Testis (tissue), 3 donors: Measurements from ENCODE around the gene IGSF21. TPM values are rescaled to one million over a fixed set of nuclear protein-coding genes. Genes with fewer than 3 reads are reported as not detected.

ENCODE experiments used
- DNase-seq: peaks from one replicate; pipeline ENCODE4 v3.0.0-alpha.2; 2019
- H3K27ac ChIP-seq, 2 donors: fragments of 200-600 bp; sonication (generic); one replicate each; pipeline ENCODE4 v1.5.1; 2019
- H3K27me3 ChIP-seq: fragments of 200-600 bp; sonication (generic); one replicate; pipeline ENCODE4 v1.5.1; 2019
- H3K36me3 ChIP-seq: fragments of 200-600 bp; sonication (generic); one replicate; pipeline ENCODE4 v1.5.1; 2017; ENCODE audit warnings: low read depth; ENCODE audit errors: missing control alignments
- H3K4me1 ChIP-seq: fragments of 200-600 bp; sonication (generic); one replicate; pipeline ENCODE4 v1.5.1; 2019
- H3K4me3 ChIP-seq, 2 donors: fragments of 200-600 bp; sonication (generic); one replicate each; pipeline ENCODE4 v1.5.1; 2017 to 2019
- H3K9me3 ChIP-seq: fragments of 200-600 bp; sonication (generic); one replicate; pipeline ENCODE4 v1.5.1; 2017
- POLR2A ChIP-seq: fragments of 450-650 bp; IDR thresholded peaks from one replicate; pipeline ENCODE4 v1.6.1; 2017; ENCODE audit warnings: antibody characterized with exemption, mild to moderate bottlenecking, moderate library complexity
- WGBS, 2 donors: methylation state at CpG; one replicate each; pipeline ENCODE4 v1.1.5; 2018; 5-methylcytosine and 5-hydroxymethylcytosine counted together
- intact Hi-C: fragments of 100-400 bp; cut with DNase I; formaldehyde crosslinking; loops from one replicate; pipeline ENCODE4 v1.15.1; 2023; ENCODE audit warnings: low total_unique reads
- polyA plus RNA-seq: library from polyadenylated mRNA; stranded (reverse); fragments of 350-450 nt; fragmentation: Illumina TruSeq; extraction: RNeasy Lipid Tissue Mini Kit (QIAGEN cat#74804); gene quantifications from one replicate; pipeline ENCODE4 v1.2.3, GENCODE V29; 2014; ENCODE audit warnings: low read depth, low replicate concordance; ENCODE audit not compliant: insufficient read depth
- total RNA-seq, 2 donors: library from RNA; depleted of rRNA; stranded (reverse); fragments of >200 nt; gene quantifications; one replicate each; pipeline ENCODE4 v1.2.3, GENCODE V29; 2016
- TF ChIP-seq, protein P1 (sequence below), 3 experiments: fragments of 450-650 bp in 2 of 3; fragments of 200-600 bp in 1 of 3; sonication (generic) in 1 of 3; IDR thresholded peaks; one replicate each; pipeline ENCODE4 v1.5.1; 2016 to 2019; ENCODE audit warnings: antibody characterized with exemption in 3 of 3, mild to moderate bottlenecking in 2 of 3, moderate library complexity in 1 of 3

Gene IGSF21
- total and polyA plus RNA-seq, 3 donors from 2014 or later = 1.7 to 4.2 (median 2.9) TPM

DNA sequence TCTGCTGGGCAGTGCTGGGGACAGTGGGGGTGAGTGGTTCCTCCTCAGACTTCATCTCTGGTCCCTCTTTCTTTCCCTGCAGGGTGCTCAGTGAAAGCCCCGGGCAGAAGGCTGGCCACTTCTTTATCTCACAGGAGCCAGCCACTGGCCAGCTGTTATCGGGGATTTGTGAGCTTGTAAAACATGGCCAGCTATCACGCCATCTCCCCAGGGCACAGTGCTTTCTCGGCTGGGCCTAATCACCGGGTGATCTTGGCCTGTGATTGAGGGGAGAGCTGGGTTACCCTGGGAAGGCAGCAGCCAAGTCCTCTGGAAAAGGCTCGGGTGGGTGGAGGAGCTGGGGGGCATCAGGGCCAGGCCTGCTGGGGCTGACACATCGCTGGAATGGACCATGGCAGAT is 83.0 kb downstream of the IGSF21 start:
- Histone ChIP-seq H3K27me3 (no peaks in the 10 kb centered on the region), H3K4me1 (no peaks in the 10 kb centered on the region), H3K27ac (no peak overlapping the region), H3K36me3 (no peaks in the 10 kb centered on the region), H3K9me3 (no peaks in the 10 kb centered on the region), H3K4me3 (no peak overlapping the region)
- no peak for DNase-seq
- 28 to 33% methylated on average over 7 of the region's 7 CpGs for WGBS, 2 donors
- TF ChIP-seq POLR2A = no peak
- TF ChIP-seq, protein P1, sequence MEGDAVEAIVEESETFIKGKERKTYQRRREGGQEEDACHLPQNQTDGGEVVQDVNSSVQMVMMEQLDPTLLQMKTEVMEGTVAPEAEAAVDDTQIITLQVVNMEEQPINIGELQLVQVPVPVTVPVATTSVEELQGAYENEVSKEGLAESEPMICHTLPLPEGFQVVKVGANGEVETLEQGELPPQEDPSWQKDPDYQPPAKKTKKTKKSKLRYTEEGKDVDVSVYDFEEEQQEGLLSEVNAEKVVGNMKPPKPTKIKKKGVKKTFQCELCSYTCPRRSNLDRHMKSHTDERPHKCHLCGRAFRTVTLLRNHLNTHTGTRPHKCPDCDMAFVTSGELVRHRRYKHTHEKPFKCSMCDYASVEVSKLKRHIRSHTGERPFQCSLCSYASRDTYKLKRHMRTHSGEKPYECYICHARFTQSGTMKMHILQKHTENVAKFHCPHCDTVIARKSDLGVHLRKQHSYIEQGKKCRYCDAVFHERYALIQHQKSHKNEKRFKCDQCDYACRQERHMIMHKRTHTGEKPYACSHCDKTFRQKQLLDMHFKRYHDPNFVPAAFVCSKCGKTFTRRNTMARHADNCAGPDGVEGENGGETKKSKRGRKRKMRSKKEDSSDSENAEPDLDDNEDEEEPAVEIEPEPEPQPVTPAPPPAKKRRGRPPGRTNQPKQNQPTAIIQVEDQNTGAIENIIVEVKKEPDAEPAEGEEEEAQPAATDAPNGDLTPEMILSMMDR (IDR thresholded peaks at IDR 0.05) = no peak
- intact Hi-C loops = no loop called here

DNA sequence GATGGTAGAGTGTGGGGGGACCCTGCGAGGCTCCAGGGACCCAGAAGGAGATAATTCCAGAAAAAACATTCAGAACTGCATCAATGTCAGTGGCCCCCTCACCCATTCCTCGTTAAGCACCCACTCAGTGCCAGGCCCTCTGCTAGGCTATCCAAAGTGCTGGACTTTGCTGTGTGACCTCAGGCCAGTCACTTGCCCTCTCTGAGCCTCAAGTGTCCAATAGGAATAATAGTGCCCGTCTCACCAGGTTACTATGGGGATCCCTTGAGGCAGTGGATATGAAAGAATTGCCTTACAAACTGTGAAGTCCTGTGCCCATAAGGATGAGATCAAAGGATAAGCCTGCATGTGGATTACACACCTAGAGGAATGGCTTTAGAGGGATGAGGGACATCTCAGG is 83.4 kb downstream of the IGSF21 start:
- Histone ChIP-seq H3K27ac (no peak overlapping the region), H3K9me3 (no peaks in the 10 kb centered on the region), H3K4me1 (no peaks in the 10 kb centered on the region), H3K36me3 (no peaks in the 10 kb centered on the region), H3K4me3 (no peak overlapping the region), H3K27me3 (no peaks in the 10 kb centered on the region)
- TF ChIP-seq POLR2A = no peak
- TF ChIP-seq, protein P1 (IDR thresholded peaks at IDR 0.05) = no peak
- DNase-seq = no peak
- 83 to 88% methylated on average over 3 of the region's 3 CpGs for WGBS, 2 donors
- intact Hi-C loops = no loop called here

DNA sequence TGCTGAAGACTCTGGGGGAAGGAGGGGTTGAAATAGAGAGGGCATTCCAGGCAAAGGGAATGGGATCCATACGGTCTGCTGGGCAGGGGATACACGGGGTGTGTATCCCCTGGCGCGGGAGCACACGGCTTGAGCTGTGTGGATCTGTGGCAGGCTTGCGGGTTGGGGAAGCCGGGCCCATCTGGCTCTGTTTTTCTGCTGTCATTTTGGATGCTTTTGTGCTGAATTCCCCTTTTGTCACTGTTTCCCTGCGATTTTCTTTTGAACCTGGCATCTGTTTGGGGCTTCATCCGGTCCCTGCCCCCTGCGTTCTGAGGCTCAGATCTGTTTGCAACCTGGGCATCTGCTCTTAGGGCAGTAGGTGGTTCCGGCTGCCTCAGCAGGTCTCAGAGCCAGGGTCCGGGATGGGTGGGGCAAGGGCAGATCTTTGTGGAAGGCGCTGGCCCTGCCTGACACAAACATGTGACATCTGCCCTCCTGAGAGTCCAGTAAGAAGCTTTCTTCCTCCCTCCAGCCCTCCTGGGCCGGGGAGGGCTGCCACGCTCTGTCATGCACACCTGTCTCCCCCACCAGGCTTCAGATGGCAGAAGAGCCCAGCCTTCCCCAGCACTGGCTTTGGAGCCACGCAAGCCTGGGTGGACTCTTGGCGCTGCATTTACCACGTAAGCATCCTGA is 84.0 kb downstream of the IGSF21 start:
- 61 to 70% methylated on average over 16 to 18 of the region's 18 CpGs for WGBS, 2 donors
- H3K27me3 ChIP-seq = no peaks in the 10 kb centered on the region
- intact Hi-C loops = no loop called here

DNA sequence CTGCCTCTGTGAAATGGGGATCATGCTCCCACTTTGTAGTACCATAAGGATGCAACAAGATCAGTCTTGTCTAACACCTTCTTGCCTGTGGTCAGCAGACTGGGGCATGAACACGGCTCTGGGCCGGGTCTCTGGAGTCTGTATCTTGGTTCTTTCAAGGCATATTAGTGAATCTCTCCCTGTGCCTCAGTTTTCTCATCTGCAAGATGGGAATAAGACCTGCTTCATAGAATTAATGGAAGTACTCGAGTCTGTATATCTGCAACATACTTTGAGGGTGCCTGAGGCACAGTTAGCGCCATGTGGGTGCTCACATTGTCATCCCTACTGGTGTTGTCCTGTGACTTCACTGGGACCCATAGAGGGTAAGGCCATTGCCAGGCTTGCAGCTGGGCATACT is 84.6 kb downstream of the IGSF21 start:
- Histone ChIP-seq H3K27ac (no peak overlapping the region), H3K9me3 (no peaks in the 10 kb centered on the region), H3K4me1 (no peaks in the 10 kb centered on the region), H3K4me3 (no peak overlapping the region), H3K27me3 (no peaks in the 10 kb centered on the region), H3K36me3 (no peaks in the 10 kb centered on the region)
- intact Hi-C loops = no loop called here
- 68 to 86% methylated on average over 4 of the region's 4 CpGs for WGBS, 2 donors
- no peak for DNase-seq
- TF ChIP-seq POLR2A = no peak
- TF ChIP-seq, protein P1 (IDR thresholded peaks at IDR 0.05) = no peak

More for the DNA sequence above, 84.0 kb downstream of the IGSF21 start:
- Histone ChIP-seq H3K36me3 (no peaks in the 10 kb centered on the region), H3K9me3 (no peaks in the 10 kb centered on the region), H3K27ac (no peak overlapping the region), H3K4me3 (no peak overlapping the region), H3K4me1 (no peaks in the 10 kb centered on the region)
- no peak for TF ChIP-seq POLR2A
- TF ChIP-seq, protein P1 (IDR thresholded peaks at IDR 0.05) = no peak
- DNase-seq = no peak

DNA sequence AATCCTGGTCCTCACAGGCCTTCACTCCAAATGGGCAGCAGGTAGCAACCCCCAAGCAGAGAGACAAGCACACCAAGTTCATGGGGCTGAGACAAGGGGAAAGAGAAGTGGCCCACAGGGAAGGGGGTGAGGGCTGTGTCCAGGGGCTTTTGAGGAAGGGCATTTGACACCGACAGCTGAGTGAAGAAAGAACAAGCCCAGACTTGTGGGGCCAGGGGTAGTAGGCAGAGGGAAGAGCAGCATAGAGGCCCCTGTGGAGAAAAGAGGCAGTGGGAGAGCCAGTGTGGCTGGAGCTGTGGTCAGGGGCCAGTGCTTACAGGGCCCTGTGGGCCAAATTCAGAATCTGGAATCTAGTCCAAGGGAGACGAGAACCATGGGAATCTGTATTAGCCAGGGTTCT is 85.4 kb downstream of the IGSF21 start:
- 74 to 78% methylated on average over 2 of the region's 2 CpGs for WGBS, 2 donors
- Histone ChIP-seq H3K36me3 (no peaks in the 10 kb centered on the region), H3K9me3 (no peaks in the 10 kb centered on the region), H3K4me3 (no peak overlapping the region), H3K4me1 (no peaks in the 10 kb centered on the region), H3K27me3 (no peaks in the 10 kb centered on the region), H3K27ac (no peak overlapping the region)
- TF ChIP-seq, protein P1 (IDR thresholded peaks at IDR 0.05) = no peak
- no peak for DNase-seq
- intact Hi-C loops = no loop called here
